HCT116 (cell line): ENCODE measurements around the gene GOLM1. TPM values are rescaled to one million over a fixed set of nuclear protein-coding genes. Genes with fewer than 3 reads are reported as not detected.
"Not testable (repeated sequence)": the region's sequence is repeated elsewhere in the genome, so short reads cannot be mapped to it uniquely, and the experiment has no call there.

Experiments used
- ATAC-seq: fragments of 200-7000 bp; cut with Tn5 transposase; 2 replicates; pipeline ENCODE4 v1.9.1; 2020; ENCODE audit warnings: mild to moderate bottlenecking, moderate library complexity
- BruUV-seq: library from RNA; stranded (reverse); fragments of 400-500 nt; replicated peaks from 2 replicates; lab custom pipeline; 2021; lab: Mats Ljungman, UMichigan
- CTCF ChIA-PET: fragments of 300-600 bp; sonication (Branson Sonifier 250); formaldehyde crosslinking; loops from one replicate; lab custom pipeline; 2021; ENCODE audit warnings: antibody characterized with exemption; lab: Charles Lee
- POLR2A ChIA-PET: fragments of 300-600, 350-600 bp; sonication (Branson Sonifier 250); formaldehyde crosslinking; loops from one replicate; lab custom pipeline; 2021; ENCODE audit warnings: antibody characterized with exemption; lab: Charles Lee
- RAD21 ChIA-PET, 2 experiments: fragments of 300-600 bp; sonication (Branson Sonifier 250); formaldehyde crosslinking; loops; one replicate each; lab custom pipeline; 2023; ENCODE audit warnings: low total read pairs in 2 of 2; ENCODE audit not compliant: uncharacterized antibody in 2 of 2, unreplicated experiment in 2 of 2, low non-redundant PET in 1 of 2; lab: Charles Lee
- DNase-seq: peaks from one replicate; pipeline ENCODE4 v3.0.0-alpha.2; 2010; ENCODE audit warnings: low read depth, low spot score
- H2AFZ ChIP-seq: fragments of 200-600 bp; shearing (Covaris generic), sonication (generic); 2 replicates; pipeline ENCODE4 v1.6.1; 2017; ENCODE audit warnings: low read depth, mixed run types, mixed read lengths, antibody characterized with exemption, low read length; ENCODE audit not compliant: poor library complexity, severe bottlenecking
- H3K27ac ChIP-seq: 2 replicates; pipeline ENCODE4 v1.5.1; 2012; ENCODE audit warnings: low read depth, low read length
- H3K27me3 ChIP-seq: fragments of 200-600 bp; sonication (generic); 2 replicates; pipeline ENCODE4 v1.6.1; 2016; ENCODE audit warnings: mixed run types, low read length, mixed read lengths; ENCODE audit not compliant: insufficient read depth
- H3K36me3 ChIP-seq, 2 experiments: fragments of 200-500 bp in 1 of 2; fragments of 200-600 bp in 1 of 2; sonication (Bioruptor generic) in 1 of 2; sonication (generic) in 1 of 2; 2 replicates each; pipeline versions ENCODE4 v1.5.1 to v1.6.1; 2014 to 2016; ENCODE audit warnings: low read length in 2 of 2, inconsistent platforms in 1 of 2, mixed read lengths in 1 of 2, mixed run types in 1 of 2; ENCODE audit not compliant: insufficient read depth in 2 of 2, control insufficient read depth in 1 of 2
- H3K4me1 ChIP-seq, 2 experiments: fragments of 200-600 bp in 1 of 2; sonication (generic) in 1 of 2; 2 replicates each; pipeline versions ENCODE4 v1.5.1 to v1.6.1; 2012 to 2017; ENCODE audit warnings: low read length in 2 of 2, inconsistent platforms in 1 of 2, mild to moderate bottlenecking in 1 of 2, mixed read lengths in 1 of 2, mixed run types in 1 of 2, moderate library complexity in 1 of 2; ENCODE audit not compliant: insufficient read depth in 2 of 2, control insufficient read depth in 1 of 2
- H3K4me2 ChIP-seq: fragments of 200-600 bp; sonication (generic); 2 replicates; pipeline ENCODE4 v1.6.1; 2017; ENCODE audit warnings: mixed run types, low read length, mixed read lengths
- H3K4me3 ChIP-seq, 2 experiments: fragments of 200-600 bp in 1 of 2; sonication (generic) in 1 of 2; replicated peaks in 1 of 2; 2 replicates each; pipeline ENCODE4 v1.5.1; 2011 to 2016; ENCODE audit warnings: low read length in 2 of 2, control low read depth in 1 of 2, low read depth in 1 of 2, mild to moderate bottlenecking in 1 of 2, mixed read lengths in 1 of 2, mixed run types in 1 of 2
- H3K79me2 ChIP-seq: fragments of 200-600 bp; sonication (generic); 2 replicates; pipeline ENCODE4 v1.6.1; 2017; ENCODE audit warnings: mild to moderate bottlenecking, mixed run types, low read length, moderate library complexity, mixed read lengths; ENCODE audit not compliant: insufficient read depth
- H3K9ac ChIP-seq: fragments of 200-600 bp; sonication (generic); 2 replicates; pipeline ENCODE4 v1.6.1; 2016; ENCODE audit warnings: low read length, mixed read lengths
- H3K9me2 ChIP-seq: fragments of 200-600 bp; sonication (generic), shearing (Covaris generic); 2 replicates; pipeline ENCODE4 v1.6.1; 2017; ENCODE audit warnings: mixed run types, mild to moderate bottlenecking, moderate library complexity; ENCODE audit not compliant: insufficient read depth
- H3K9me3 ChIP-seq, 2 experiments: fragments of 200-500 bp in 1 of 2; fragments of 200-600 bp in 1 of 2; sonication (Bioruptor generic) in 1 of 2; sonication (generic) in 1 of 2; 2 replicates each; pipeline ENCODE4 v1.6.1; 2014 to 2017; ENCODE audit warnings: low read length in 2 of 2, mixed read lengths in 2 of 2, inconsistent platforms in 1 of 2, low read depth in 1 of 2, mild to moderate bottlenecking in 1 of 2, mixed run types in 1 of 2, moderate library complexity in 1 of 2; ENCODE audit not compliant: control insufficient read depth in 1 of 2, insufficient read depth in 1 of 2
- H4K20me1 ChIP-seq: fragments of 200-600 bp; sonication (generic), shearing (Covaris generic); 2 replicates; pipeline ENCODE4 v1.6.1; 2017; ENCODE audit warnings: mixed run types, mild to moderate bottlenecking, moderate library complexity; ENCODE audit not compliant: insufficient read depth
- CBX3 ChIP-seq: IDR thresholded peaks from 2 replicates; pipeline ENCODE4 v1.6.1; 2012; ENCODE audit warnings: low read depth
- EGR1 ChIP-seq: IDR thresholded peaks from 2 replicates; pipeline ENCODE4 v1.6.1; 2012; ENCODE audit warnings: low read depth
- EZH2phosphoT487 ChIP-seq: fragments of 200-600 bp; IDR thresholded peaks from 2 replicates; pipeline ENCODE4 v1.6.1; 2018; ENCODE audit warnings: antibody characterized with exemption, borderline replicate concordance
- POLR2A ChIP-seq: IDR thresholded peaks from 2 replicates; pipeline ENCODE4 v1.7.0; 2011; ENCODE audit warnings: borderline replicate concordance; ENCODE audit not compliant: insufficient read depth, insufficient read length; ENCODE audit errors: extremely low read depth
- SRF ChIP-seq: IDR thresholded peaks from 2 replicates; pipeline ENCODE4 v1.6.1; 2012; ENCODE audit warnings: low read depth
- YY1 ChIP-seq: IDR thresholded peaks from 2 replicates; pipeline ENCODE4 v1.6.1; 2011; ENCODE audit warnings: low read length, low read depth, moderate library complexity, mild to moderate bottlenecking; ENCODE audit not compliant: insufficient replicate concordance; ENCODE audit errors: extremely low read depth
- ZNF274 ChIP-seq: fragments of 200-500 bp; sonication (Bioruptor generic); IDR thresholded peaks from 2 replicates; pipeline ENCODE4 v1.6.1; 2014; ENCODE audit warnings: mild to moderate bottlenecking, low read depth, low read length, inconsistent platforms
- intact Hi-C: fragments of 100-400 bp; cut with micrococcal nuclease; formaldehyde crosslinking; loops from 2 replicates; pipeline ENCODE4 v1.10.0; 2022
- total RNA-seq: library from RNA; stranded (reverse); gene quantifications from one replicate; pipeline ENCODE4 v1.2.1, GENCODE V29; 2021; ENCODE audit not compliant: unreplicated experiment
- TF ChIP-seq, protein P1 (sequence below): IDR thresholded peaks from 2 replicates; pipeline ENCODE4 v1.6.1; 2012
- TF ChIP-seq, protein P2 (sequence below): IDR thresholded peaks from 2 replicates; pipeline ENCODE4 v1.6.1; 2012; ENCODE audit warnings: low read depth

Gene GOLM1
- total RNA-seq, 1 experiment from 2014 or later: 69.8 TPM

DNA sequence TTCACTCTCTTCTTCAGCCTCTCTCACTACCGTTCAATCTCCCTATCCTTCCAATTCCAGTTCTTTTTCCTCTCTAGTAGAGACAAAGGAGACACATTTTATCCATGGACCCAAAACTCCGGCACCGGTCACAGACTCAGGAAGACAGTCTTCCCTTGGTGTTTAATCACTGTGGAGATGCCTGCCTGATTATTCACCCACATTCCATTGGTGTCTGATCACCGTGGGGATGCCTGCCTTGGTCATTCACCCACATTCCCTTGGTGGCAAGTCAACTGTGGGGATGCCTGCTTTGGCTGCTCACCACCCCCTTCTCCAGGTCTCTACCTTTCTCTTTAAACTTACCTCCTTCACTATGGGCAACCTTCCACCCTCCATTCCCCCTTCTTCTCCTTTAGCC, 47.3 kb upstream of the GOLM1 start:
- H3K9me2 ChIP-seq, CTCF ChIA-PET, H3K36me3 ChIP-seq, DNase-seq, H2AFZ ChIP-seq, H4K20me1 ChIP-seq, H3K9ac ChIP-seq, intact Hi-C loops, RAD21 ChIA-PET, BruUV-seq, H3K4me3 ChIP-seq, POLR2A ChIA-PET, H3K9me3 ChIP-seq, H3K79me2 ChIP-seq, ATAC-seq, H3K27me3 ChIP-seq, H3K27ac ChIP-seq: not testable (repeated sequence)
- H3K4me2 ChIP-seq: peak overlapping the region; percentile 13; the same call in 1 of the 2 replicates
- H3K4me1 ChIP-seq: peaks cover 0 to 17% of the 10 kb centered on the region in 2 experiments; a peak in 1 of 4 replicates

DNA sequence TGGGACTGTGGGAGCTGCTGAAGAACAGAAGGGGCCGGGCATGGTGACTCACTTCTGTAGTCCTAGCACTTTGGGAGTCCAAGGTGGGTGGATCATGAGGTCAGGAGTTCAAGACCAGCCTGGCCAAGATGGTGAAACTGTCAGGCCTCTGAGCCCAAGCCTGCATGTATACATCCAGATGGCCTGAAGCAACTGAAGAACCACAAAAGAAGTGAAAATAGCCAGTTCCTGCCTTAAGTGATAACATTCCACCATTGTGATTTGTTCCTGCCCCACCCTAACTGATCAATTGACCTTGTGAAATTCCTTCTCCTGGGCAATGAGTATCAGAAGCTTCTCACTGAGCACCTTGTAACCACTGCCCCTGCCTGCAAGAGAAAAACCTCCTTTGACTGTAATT, 46.6 kb upstream of the GOLM1 start:
- ATAC-seq: peak; percentile 25; the same call in 1 of the 2 replicates
- BruUV-seq, H3K9me3 ChIP-seq, H3K9ac ChIP-seq, intact Hi-C loops, H3K4me3 ChIP-seq, POLR2A ChIA-PET, H3K27me3 ChIP-seq, H3K79me2 ChIP-seq, H3K36me3 ChIP-seq, H4K20me1 ChIP-seq, RAD21 ChIA-PET, H2AFZ ChIP-seq, H3K9me2 ChIP-seq, DNase-seq, H3K27ac ChIP-seq, CTCF ChIA-PET: not testable (repeated sequence)
- Histone ChIP-seq H3K4me1 (peaks cover 0 to 17% of the 10 kb centered on the region in 2 experiments; a peak in 1 of 4 replicates), H3K4me2 (peak overlapping the region; percentile 13; the same call in 1 of the 2 replicates)
- peak; percentile 82 for TF ChIP-seq CBX3

DNA sequence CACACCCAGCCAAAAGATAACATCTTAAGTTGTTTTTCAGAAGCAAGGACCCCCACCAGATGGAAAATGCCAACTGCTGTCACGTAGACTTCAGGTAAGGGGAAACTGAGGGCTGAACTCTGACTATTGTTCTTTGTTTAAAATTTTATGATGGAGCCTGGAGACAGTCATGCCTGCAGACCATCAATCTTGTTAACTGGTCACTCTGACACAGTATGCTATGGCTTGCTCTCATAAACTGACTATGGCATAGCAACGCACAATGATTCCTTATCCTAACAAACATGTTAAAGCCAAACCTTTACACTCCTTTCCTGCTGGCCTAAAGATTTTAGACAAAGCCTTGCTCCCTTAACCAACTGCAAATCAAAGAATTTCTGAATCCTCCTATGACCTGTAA, 43.6 kb upstream of the GOLM1 start:
- ChIA-PET POLR2A (no interaction called here), CTCF (no interaction called here), RAD21 (no interaction called here)
- Histone ChIP-seq H3K79me2 (no peaks in the 10 kb centered on the region), H3K27me3 (no peaks in the 10 kb centered on the region), H3K9ac (no peak overlapping the region), H3K9me3 (no peaks in the 10 kb centered on the region), H3K4me1 (peaks cover 0 to 17% of the 10 kb centered on the region in 2 experiments; a peak in 1 of 4 replicates), H3K4me2 (no peak overlapping the region), H3K4me3 (no peak overlapping the region), H3K9me2 (no peaks in the 10 kb centered on the region), H2AFZ (no peak overlapping the region), H3K27ac (no peak overlapping the region), H3K36me3 (no peaks in the 10 kb centered on the region), H4K20me1 (no peaks in the 10 kb centered on the region)
- no TSS peak for BruUV-seq
- intact Hi-C loops: no loop called here
- DNase-seq: no peak
- ATAC-seq: no peak
- TF ChIP-seq YY1 (no peak), SRF (no peak), ZNF274 (no peak), EZH2phosphoT487 (no peak), POLR2A (no peak), EGR1 (no peak)
- TF ChIP-seq, protein P1, sequence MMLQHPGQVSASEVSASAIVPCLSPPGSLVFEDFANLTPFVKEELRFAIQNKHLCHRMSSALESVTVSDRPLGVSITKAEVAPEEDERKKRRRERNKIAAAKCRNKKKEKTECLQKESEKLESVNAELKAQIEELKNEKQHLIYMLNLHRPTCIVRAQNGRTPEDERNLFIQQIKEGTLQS: no peak
- TF ChIP-seq, protein P2, sequence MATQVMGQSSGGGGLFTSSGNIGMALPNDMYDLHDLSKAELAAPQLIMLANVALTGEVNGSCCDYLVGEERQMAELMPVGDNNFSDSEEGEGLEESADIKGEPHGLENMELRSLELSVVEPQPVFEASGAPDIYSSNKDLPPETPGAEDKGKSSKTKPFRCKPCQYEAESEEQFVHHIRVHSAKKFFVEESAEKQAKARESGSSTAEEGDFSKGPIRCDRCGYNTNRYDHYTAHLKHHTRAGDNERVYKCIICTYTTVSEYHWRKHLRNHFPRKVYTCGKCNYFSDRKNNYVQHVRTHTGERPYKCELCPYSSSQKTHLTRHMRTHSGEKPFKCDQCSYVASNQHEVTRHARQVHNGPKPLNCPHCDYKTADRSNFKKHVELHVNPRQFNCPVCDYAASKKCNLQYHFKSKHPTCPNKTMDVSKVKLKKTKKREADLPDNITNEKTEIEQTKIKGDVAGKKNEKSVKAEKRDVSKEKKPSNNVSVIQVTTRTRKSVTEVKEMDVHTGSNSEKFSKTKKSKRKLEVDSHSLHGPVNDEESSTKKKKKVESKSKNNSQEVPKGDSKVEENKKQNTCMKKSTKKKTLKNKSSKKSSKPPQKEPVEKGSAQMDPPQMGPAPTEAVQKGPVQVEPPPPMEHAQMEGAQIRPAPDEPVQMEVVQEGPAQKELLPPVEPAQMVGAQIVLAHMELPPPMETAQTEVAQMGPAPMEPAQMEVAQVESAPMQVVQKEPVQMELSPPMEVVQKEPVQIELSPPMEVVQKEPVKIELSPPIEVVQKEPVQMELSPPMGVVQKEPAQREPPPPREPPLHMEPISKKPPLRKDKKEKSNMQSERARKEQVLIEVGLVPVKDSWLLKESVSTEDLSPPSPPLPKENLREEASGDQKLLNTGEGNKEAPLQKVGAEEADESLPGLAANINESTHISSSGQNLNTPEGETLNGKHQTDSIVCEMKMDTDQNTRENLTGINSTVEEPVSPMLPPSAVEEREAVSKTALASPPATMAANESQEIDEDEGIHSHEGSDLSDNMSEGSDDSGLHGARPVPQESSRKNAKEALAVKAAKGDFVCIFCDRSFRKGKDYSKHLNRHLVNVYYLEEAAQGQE: no peak
